GM21528 (cell line): Measurements from ENCODE around the gene ADD3.

Source experiments
- ATAC-seq: cut with Tn5 transposase; IDR thresholded peaks from one replicate; pipeline ENCODE4 v1.9.1; 2021; ENCODE audit warnings: mild to moderate bottlenecking, moderate library complexity; ENCODE audit not compliant: unreplicated experiment, low FRiP score

Gene ADD3

DNA sequence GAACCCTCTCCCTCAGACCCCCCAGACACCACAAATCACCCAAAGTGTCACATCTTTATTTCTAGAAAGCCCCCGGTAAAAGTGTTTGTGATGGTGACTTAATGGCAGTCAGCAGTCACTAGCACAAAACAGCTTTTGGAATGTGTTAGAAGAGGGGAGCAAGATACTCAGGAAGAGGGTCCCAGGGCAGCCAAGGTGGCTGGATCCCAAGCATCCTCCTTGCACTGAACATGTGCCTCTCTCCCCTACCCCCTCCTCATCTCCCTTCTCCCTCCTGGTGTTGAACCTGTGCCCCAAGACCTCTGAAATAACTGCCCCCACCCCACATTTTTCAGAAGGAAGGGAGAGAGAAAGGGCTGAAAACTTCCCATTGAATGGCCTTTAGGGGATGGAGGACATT lies 161.8 kb downstream of the ADD3 start:
- ATAC-seq = no peak

DNA sequence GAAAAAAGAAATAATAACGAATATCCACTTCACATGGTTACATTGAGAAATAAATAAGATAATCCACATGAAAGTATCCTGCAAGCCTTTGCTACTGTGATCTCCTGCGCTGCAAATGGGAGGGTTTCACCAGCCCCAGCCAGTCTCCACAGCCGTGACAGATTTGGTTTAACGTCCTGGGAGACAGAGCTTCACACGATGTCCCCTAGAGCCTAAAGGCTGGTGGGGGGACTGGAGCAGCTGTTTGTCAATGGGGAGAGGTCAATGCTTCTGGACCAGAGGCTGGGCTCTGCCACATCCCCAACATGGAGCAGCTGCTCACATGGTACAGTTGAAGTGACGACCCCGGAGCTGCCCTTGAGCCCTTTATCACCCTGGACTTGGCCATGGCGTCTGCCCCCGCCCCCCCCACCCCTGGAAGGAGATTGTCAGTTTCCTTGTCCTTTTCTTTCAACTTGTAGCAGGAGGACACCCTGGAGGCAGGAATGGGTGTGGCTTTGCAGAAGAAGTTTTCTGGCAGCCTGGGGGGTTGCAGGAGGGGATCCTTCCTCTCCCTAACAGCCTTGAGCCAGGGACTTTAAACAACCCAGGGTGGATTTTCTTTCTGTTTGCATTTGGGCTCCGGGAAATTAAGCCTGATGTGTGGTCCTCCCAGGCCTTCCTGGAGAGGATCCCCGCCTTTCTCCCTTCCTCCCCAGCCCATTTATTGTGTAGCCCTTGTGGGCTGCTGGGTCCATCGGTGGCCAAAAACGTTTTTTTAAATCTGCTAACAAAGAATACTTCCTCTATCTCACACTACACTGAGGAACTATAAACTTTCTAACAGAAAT lies 162.6 kb downstream of the ADD3 start:
- ATAC-seq = no peak

DNA sequence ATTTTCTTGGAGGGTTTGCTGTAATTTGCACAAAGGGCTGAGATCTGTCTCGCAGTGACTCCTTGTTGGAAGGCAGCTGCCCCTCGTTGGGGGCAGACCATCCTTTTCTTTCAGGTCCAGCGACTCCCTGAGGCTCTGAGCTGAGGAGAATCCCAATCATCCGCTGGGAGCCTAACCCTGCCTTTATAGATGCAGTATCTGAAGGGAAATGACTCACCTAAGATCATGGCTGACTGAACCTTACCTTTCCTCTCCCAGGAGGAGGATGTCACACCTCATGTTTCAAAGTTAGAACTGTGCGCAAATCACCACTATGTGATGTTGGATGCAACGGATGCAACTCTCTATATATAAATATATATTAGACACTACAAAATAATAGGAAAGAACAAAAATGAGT lies 163.2 kb downstream of the ADD3 start:
- no peak for ATAC-seq

DNA sequence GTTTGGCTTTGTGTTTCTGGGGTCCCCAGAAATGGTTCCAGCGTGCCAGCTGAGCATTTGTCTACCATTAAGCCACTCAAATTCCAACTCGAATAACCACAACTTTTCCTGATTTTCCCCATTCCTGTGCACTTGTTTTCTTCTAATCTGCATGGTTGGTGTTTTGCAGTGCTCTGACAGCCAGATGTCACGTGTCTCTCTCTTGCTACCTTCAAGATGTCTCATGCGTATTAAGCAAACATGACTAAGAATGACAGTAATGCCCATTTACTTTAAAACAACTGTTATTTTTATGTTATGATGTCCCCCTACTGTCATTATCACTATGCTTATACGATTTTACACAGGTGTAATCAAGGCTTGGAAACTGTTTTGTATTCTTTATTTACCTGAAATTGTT lies 164.4 kb downstream of the ADD3 start:
- ATAC-seq = no peak

DNA sequence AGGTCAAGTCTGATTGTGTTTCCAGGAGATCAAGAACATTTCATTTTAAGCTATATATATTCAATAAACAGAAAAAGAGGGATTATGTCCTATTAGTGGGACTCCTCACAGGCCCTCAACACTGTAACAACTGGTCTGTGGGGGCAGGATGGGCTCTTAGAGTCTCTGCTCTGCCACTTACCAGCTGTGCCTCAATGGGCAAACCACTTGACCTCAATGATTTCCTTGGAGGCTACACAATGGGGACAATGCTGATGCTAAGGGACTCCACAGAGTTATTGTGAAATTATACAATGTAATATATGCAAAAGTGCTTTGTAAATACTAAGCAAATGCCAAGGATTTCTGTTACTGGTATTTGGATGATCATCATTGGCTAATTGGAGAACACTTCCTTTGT lies 166.4 kb downstream of the ADD3 start:
- no peak for ATAC-seq

DNA sequence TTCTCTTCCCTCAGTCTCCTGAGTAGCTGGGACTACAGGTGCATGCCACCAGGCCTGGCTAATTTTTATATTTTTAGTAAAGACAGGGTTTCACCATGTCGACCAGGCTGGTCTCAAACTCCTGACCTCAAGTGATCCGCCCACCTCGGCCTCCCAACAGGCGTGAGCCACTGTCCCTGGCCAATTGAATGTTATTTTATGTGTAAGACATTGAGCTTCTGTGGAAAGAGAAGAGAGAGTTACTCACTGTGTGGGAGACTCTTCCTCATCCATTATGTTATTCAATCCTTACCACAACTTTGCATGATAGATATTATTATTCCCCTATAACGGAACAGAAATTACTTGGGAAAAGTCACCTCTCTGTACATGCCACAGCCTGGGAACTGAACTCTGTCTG lies 167.0 kb downstream of the ADD3 start:
- ATAC-seq = no peak

DNA sequence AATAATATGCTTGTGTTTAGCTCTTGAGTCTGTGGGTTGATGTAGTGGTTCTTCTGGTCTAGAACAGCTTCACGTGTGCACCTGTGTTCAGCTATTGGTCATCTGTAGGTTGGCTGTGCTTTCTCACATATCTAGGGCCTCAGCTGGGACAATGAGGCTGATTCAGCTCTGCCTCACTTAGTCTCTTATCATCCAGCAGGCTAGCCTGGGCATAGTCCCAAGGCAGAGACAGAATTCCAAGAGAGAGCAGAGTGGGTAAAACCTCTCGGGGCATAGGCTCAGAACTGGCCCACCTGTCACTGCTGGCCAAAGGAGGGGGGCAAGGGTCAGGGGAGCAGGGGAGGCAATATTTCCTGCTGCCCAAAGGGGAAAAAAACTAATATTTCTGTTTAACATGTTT lies 167.6 kb downstream of the ADD3 start:
- no peak for ATAC-seq

DNA sequence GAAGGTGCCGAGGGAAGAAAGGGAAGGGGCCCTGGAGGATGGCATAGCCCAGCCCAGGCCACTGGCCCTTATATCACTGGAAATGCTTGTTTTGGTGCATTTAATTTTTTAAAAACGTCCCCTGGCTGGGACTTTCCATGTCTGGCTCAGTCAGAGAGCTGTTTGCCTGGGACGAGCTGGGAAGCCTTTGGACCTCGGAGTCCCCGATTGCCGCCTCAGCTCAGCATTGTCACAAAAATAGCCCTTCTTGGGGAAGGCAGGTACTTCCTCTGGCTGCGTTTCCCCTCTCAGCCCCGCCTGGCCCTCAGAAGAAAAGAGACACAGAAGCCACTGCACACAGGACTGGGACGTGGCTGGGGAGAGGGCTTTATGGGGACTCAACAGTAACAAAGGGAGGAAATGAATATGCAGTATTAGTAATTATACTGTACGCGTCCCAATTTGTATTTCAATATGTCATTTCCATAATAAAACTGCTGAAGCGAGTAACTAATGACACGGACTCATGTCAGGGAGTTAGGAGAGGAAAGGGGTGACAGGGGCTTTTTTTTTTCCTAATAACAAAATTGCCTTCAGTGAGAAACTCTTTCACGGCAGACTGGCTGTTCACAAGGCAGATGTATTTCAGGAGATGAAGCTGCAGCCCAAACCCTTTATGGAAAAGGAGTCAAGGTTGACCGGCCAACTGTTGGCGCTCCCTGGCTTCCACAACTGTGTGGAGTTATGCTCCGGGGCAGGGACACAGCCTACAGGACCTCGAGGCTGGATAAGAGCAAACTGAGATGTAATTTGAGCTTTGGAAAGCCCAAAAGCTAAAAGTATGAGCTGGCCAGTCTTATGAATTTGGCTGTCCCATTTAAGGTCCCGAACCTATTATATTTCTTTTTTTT lies 168.6 kb downstream of the ADD3 start:
- ATAC-seq = no peak

DNA sequence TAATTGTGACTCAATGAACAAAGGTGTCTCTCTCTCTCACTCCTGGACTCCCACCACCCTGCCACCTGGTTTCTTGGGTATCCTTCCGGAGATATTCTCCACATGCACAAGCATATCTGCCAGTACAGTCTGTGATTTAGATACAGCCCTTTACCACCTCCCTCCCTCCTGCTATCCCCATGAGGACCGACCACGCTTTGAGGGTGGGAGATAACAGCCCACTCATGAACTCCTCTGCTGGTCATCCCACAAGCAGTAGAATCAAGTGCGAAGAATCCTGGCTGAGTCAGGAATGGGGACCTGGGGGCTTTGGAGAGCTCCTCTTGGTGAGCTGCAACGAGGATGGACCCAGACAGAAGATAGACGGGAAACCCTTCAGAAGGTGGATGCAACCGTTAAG lies 171.4 kb downstream of the ADD3 start:
- ATAC-seq = no peak

DNA sequence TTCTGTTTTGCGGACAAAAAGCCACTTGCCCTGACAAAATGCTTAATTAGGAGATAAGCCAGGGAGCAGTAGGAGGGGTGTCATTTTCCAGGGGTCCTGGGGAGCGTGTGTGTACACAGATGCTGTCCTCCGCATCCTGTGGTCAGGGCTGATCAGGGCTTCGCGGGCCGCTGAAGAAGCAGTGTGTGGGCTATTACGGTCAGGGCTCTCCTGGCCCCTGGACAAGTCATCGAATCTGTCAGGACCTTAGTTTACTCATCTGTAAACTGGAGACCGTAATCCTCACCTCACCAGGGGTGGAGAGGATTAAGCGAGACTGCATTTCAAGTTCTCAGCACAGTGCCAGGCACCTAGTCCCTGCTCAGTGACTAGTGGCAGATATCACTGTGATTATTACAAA lies 173.7 kb downstream of the ADD3 start:
- ATAC-seq = no peak

DNA sequence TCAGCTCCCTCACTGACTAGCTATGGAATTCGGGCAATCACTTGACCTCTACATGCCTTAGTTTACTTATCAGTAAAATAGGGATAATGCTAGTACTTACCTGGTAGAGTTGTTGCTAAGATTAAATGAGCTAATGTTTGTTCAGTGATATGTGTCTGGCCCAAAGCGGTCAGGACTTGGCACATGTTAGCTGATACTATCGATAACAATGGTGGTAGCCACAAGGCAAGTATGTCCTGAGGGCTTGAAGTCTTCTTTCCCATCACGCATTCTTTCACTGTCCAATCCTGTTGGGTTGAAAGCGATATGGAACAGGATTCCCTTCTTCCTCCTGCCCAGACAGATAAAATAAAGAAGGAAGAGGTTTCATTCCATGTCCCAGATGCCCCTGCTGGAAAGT lies 174.1 kb downstream of the ADD3 start:
- ATAC-seq = no peak

DNA sequence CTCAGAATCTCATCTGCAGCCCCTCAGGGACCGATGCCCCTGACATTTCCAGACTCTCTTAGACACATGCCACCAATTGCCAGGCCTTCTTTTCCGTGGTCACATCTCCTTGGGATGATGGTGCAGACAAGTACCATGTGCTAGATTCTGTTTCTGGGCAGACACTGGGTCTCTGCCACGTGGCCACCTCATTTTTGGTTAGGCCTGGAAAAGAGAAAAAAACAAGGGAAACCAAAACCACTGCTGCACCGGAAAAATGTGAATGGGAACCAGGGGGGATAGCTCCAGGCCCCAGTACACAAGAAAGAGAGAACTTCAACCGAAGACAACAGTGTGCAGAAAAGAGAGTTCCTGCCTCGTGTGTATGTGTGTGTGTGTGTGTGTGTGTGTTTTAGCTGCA lies 176.6 kb downstream of the ADD3 start:
- ATAC-seq = no peak
